Central memory CD4-positive, alpha-beta T cell (primary cell): ENCODE data around the gene MED29.
A peak's percentile ranks its signal among the peaks of the same experiment; 100 is the strongest.

ENCODE experiments used
- DNase-seq: peaks from one replicate; pipeline ENCODE4 v3.0.0; 2022

Gene MED29

GRCh38 chr19:39412100-39412866, 21.1 kb downstream of the MED29 start, which contains the start of gene PLEKHG2:
TSS of gene PLEKHG2 (plus strand) at chr19:39412669. CDS start at chr19:39414087, 1,418 bp downstream.
- peak; percentile 98 for DNase-seq

GRCh38 chr19:39412867-39413271, 21.7 kb downstream of the MED29 start:
- DNase-seq, result no peak

- DNase-seq, result no peak
Observed at GRCh38 chr19:39413272-39413910, 22.2 kb downstream of the MED29 start.

GRCh38 chr19:39413911-39414608, 22.9 kb downstream of the MED29 start:
- no peak for DNase-seq

- DNase-seq, result no peak
Observed at GRCh38 chr19:39415111-39416046, 24.2 kb downstream of the MED29 start.

- DNase-seq, result no peak
Observed at GRCh38 chr19:39416152-39417120, 25.3 kb downstream of the MED29 start.

- DNase-seq, result no peak
Observed at GRCh38 chr19:39417463-39418181, 26.4 kb downstream of the MED29 start.

- DNase-seq, result no peak
Observed at GRCh38 chr19:39419003-39419402, 27.8 kb downstream of the MED29 start.

- no peak for DNase-seq
Observed at GRCh38 chr19:39420769-39421168, 29.6 kb downstream of the MED29 start.

GRCh38 chr19:39422020-39422419, 30.8 kb downstream of the MED29 start:
- DNase-seq, result no peak

- no peak for DNase-seq
Observed at GRCh38 chr19:39423258-39424086, 32.3 kb downstream of the MED29 start.

- DNase-seq, result no peak
Observed at GRCh38 chr19:39424934-39425333, 33.8 kb downstream of the MED29 start.

GRCh38 chr19:39425744-39426143, 34.6 kb downstream of the MED29 start:
- DNase-seq, result no peak

GRCh38 chr19:39426170-39426569, 35.0 kb downstream of the MED29 start:
- no peak for DNase-seq

GRCh38 chr19:39427707-39428106, 36.5 kb downstream of the MED29 start:
- no peak for DNase-seq

GRCh38 chr19:39428283-39429112, 37.3 kb downstream of the MED29 start:
- DNase-seq, result no peak

GRCh38 chr19:39430675-39431593, 39.8 kb downstream of the MED29 start:
- DNase-seq, result peak; percentile 88

- DNase-seq, result no peak
Observed at GRCh38 chr19:39432677-39433025, 41.5 kb downstream of the MED29 start.
